Measurements from ENCODE around the gene FPGT. TPM values are rescaled to one million over a fixed set of nuclear protein-coding genes. Genes with fewer than 3 reads are reported as not detected.

The FPGT gene
- total and polyA plus RNA-seq, 2 of the 13 experiments (the other 11 are each of a cell fraction or from before 2014, with no cell fraction given) = 4.3 to 9.8 TPM

- CTCF ChIA-PET (ENCODE audit: low intra/inter-chr PET ratio, low total read pairs) = no interaction called here
- Histone ChIP-seq H3K4me2 (ENCODE audit: low read depth, low read length) (no peak overlapping the region), H3K27ac (ENCODE audit: extremely low read length, insufficient read depth, low read length) (no peak overlapping the region), H3K36me3 (replicated peaks in 1 of 2; ENCODE audit: control insufficient read depth in 1 of 2, insufficient read depth in 2 of 2, low read length in 2 of 2) (no peaks in the 10 kb centered on the region), H3K9ac (ENCODE audit: insufficient read depth, low read depth, low read length) (no peak overlapping the region), H4K20me1 (ENCODE audit: insufficient read depth, low read length) (no peaks in the 10 kb centered on the region), H3K9me3 (ENCODE audit: low read length) (no peaks in the 10 kb centered on the region), H3K27me3 (ENCODE audit: control insufficient read depth in 1 of 2, insufficient read depth in 2 of 2, low read length in 2 of 2) (no peaks in the 10 kb centered on the region), H3K4me3 (replicated peaks in 1 of 3; ENCODE audit: insufficient read depth in 1 of 3, low read depth in 2 of 3, low read length in 3 of 3) (no peak overlapping the region), H3K4me1 (ENCODE audit: insufficient read depth, low read length) (no peaks in the 10 kb centered on the region), H2AFZ (ENCODE audit: low read length) (no peak overlapping the region), H3K79me2 (ENCODE audit: insufficient read depth, low read length) (no peaks in the 10 kb centered on the region)
- in situ Hi-C loops (cut with HindIII; ENCODE audit: extremely low pct_ligation_motif_present, low pct_unique_long_range_greater_than_20kb) = no loop called here
- 38% methylated on average over 3 of the region's 3 CpGs for WGBS (ENCODE audit: low lambda C conversion rate)
- POLR2A ChIA-PET = no interaction called here
- FAIRE-seq (no peak), DNase-seq (ENCODE audit: low spot score) (no peak), ATAC-seq (no peak)
- intact Hi-C loops (cut with micrococcal nuclease; ENCODE audit: unreplicated experiment) = no loop called here
- no TSS peak for BruUV-seq (replicated peaks)
- TF ChIP-seq ZNF598 (CRISPR knock-in tag; IDR thresholded peaks at IDR 0.05; ENCODE audit: borderline replicate concordance) = no peak
- no peak for TF ChIP-seq THAP9 (CRISPR knock-in tag; IDR thresholded peaks at IDR 0.05; ENCODE audit: borderline replicate concordance)
- no peak for TF ChIP-seq BATF2 (CRISPR knock-in tag; IDR thresholded peaks at IDR 0.05)
- no peak for TF ChIP-seq REL (CRISPR knock-in tag; conservative IDR thresholded peaks at IDR 0.05)
Observed at GRCh38 chr1:74236440-74236839, 38.4 kb downstream of the FPGT start.

GRCh38 chr1:74237035-74237434, 39.0 kb downstream of the FPGT start:
- POLR2A ChIA-PET = no interaction called here
- no TSS peak for BruUV-seq (replicated peaks)
- CTCF ChIA-PET (ENCODE audit: low intra/inter-chr PET ratio, low total read pairs) = no interaction called here
- no peak for ATAC-seq
- Histone ChIP-seq H3K27ac (ENCODE audit: extremely low read length, insufficient read depth, low read length) (no peak overlapping the region), H3K9ac (ENCODE audit: insufficient read depth, low read depth, low read length) (no peak overlapping the region), H3K79me2 (ENCODE audit: insufficient read depth, low read length) (no peaks in the 10 kb centered on the region), H4K20me1 (ENCODE audit: insufficient read depth, low read length) (no peaks in the 10 kb centered on the region), H2AFZ (ENCODE audit: low read length) (no peak overlapping the region), H3K36me3 (replicated peaks in 1 of 2; ENCODE audit: control insufficient read depth in 1 of 2, insufficient read depth in 2 of 2, low read length in 2 of 2) (no peaks in the 10 kb centered on the region), H3K9me3 (ENCODE audit: low read length) (no peaks in the 10 kb centered on the region), H3K4me3 (replicated peaks in 1 of 3; ENCODE audit: insufficient read depth in 1 of 3, low read depth in 2 of 3, low read length in 3 of 3) (no peak overlapping the region), H3K27me3 (ENCODE audit: control insufficient read depth in 1 of 2, insufficient read depth in 2 of 2, low read length in 2 of 2) (no peaks in the 10 kb centered on the region), H3K4me2 (ENCODE audit: low read depth, low read length) (no peak overlapping the region), H3K4me1 (ENCODE audit: insufficient read depth, low read length) (no peaks in the 10 kb centered on the region)
- FAIRE-seq = no peak
- intact Hi-C loops (cut with micrococcal nuclease; ENCODE audit: unreplicated experiment) = no loop called here
- TF ChIP-seq SCMH1 (CRISPR knock-in tag; IDR thresholded peaks at IDR 0.05; ENCODE audit: borderline replicate concordance) (no peak), CEBPB (IDR thresholded peaks at IDR 0.05; ENCODE audit: borderline replicate concordance, low read depth, low read length) (no peak), HNF4G (IDR thresholded peaks at IDR 0.05; ENCODE audit: borderline replicate concordance, low read depth, low read length) (no peak), HNF4G (CRISPR knock-in tag; IDR thresholded peaks at IDR 0.05; ENCODE audit: borderline replicate concordance, low read depth) (no peak), ZNF34 (CRISPR knock-in tag; IDR thresholded peaks at IDR 0.05; ENCODE audit: borderline replicate concordance) (no peak), ZNF761 (CRISPR knock-in tag; conservative IDR thresholded peaks at IDR 0.05) (no peak), ZNF180 (CRISPR knock-in tag; IDR thresholded peaks at IDR 0.05; ENCODE audit: borderline replicate concordance, low read depth) (no peak), HDAC2 (CRISPR knock-in tag; IDR thresholded peaks at IDR 0.05) (no peak), JDP2 (CRISPR knock-in tag; IDR thresholded peaks at IDR 0.05; ENCODE audit: borderline replicate concordance) (no peak), AKAP8 (CRISPR knock-in tag; IDR thresholded peaks at IDR 0.05) (no peak), RFX1 (IDR thresholded peaks at IDR 0.05) (no peak), ZSCAN25 (CRISPR knock-in tag; IDR thresholded peaks at IDR 0.05) (no peak)
- WGBS (ENCODE audit: low lambda C conversion rate) = 0% methylated on average over 1 of the region's 1 CpG
- DNase-seq (ENCODE audit: low spot score) = no peak
- in situ Hi-C loops (cut with HindIII; ENCODE audit: extremely low pct_ligation_motif_present, low pct_unique_long_range_greater_than_20kb) = no loop called here
